Neuronal stem cell (in vitro differentiated cells): ENCODE data around the gene RALGAPA1.

Experiments
- DNase-seq: peaks from one replicate; pipeline ENCODE4 v3.0.0-alpha.2; 2013; ENCODE audit warnings: low spot score
- H2AFZ ChIP-seq: one replicate; pipeline ENCODE4 v1.6.1; 2013; ENCODE audit warnings: mild to moderate bottlenecking, low read length, inconsistent platforms
- H2AK5ac ChIP-seq: 2 replicates; pipeline ENCODE4 v1.6.1; 2013; ENCODE audit warnings: low read depth, mild to moderate bottlenecking, inconsistent platforms, low read length, moderate library complexity, mixed read lengths
- H2BK120ac ChIP-seq: 2 replicates; pipeline ENCODE4 v1.6.1; 2013; ENCODE audit warnings: low read depth, mild to moderate bottlenecking, inconsistent platforms, low read length, moderate library complexity, mixed read lengths
- H2BK12ac ChIP-seq: one replicate; pipeline ENCODE4 v1.6.1; 2013; ENCODE audit warnings: low read length, inconsistent platforms
- H2BK15ac ChIP-seq: 2 replicates; pipeline ENCODE4 v1.6.1; 2013; ENCODE audit warnings: mild to moderate bottlenecking, low read length, inconsistent platforms, mixed read lengths
- H2BK5ac ChIP-seq: one replicate; pipeline ENCODE4 v1.6.1; 2013; ENCODE audit warnings: inconsistent platforms, mild to moderate bottlenecking, low read length, moderate library complexity
- H3K14ac ChIP-seq: one replicate; pipeline ENCODE4 v1.6.1; 2013; ENCODE audit warnings: low read length, inconsistent platforms
- H3K18ac ChIP-seq: 2 replicates; pipeline ENCODE4 v1.6.1; 2013; ENCODE audit warnings: low read length, inconsistent platforms
- H3K23ac ChIP-seq: 2 replicates; pipeline ENCODE4 v1.6.1; 2013; ENCODE audit warnings: low read depth, mild to moderate bottlenecking, mixed read lengths, low read length, inconsistent platforms; ENCODE audit not compliant: poor library complexity
- H3K27ac ChIP-seq: replicated peaks from 3 replicates; pipeline ENCODE4 v1.5.1; 2013; ENCODE audit warnings: low read length, inconsistent platforms
- H3K27me3 ChIP-seq, 3 experiments: 2 replicates each; pipeline ENCODE4 v1.6.1; 2013; ENCODE audit warnings: low read length in 3 of 3, mild to moderate bottlenecking in 2 of 3, inconsistent platforms in 1 of 3, low read depth in 1 of 3, mixed read lengths in 1 of 3, moderate library complexity in 1 of 3; ENCODE audit not compliant: control insufficient read depth in 3 of 3, insufficient read depth in 3 of 3
- H3K36me3 ChIP-seq, 2 donors: replicated peaks in 1 of 2; 2 replicates each; pipeline ENCODE4 v1.6.1; 2013; ENCODE audit warnings: low read length in 2 of 2; ENCODE audit not compliant: control insufficient read depth in 2 of 2, insufficient read depth in 2 of 2
- H3K4ac ChIP-seq: 2 replicates; pipeline ENCODE4 v1.6.1; 2013; ENCODE audit warnings: inconsistent platforms, mild to moderate bottlenecking, low read length, moderate library complexity
- H3K4me1 ChIP-seq, 2 donors: 1 replicate in 1 of 2; 2 replicates in 1 of 2; pipeline ENCODE4 v1.6.1; 2013; ENCODE audit warnings: low read length in 2 of 2, low read depth in 1 of 2; ENCODE audit not compliant: control insufficient read depth in 2 of 2, insufficient read depth in 1 of 2
- H3K4me2 ChIP-seq: one replicate; pipeline ENCODE4 v1.6.1; 2013; ENCODE audit warnings: mild to moderate bottlenecking, low read length, inconsistent platforms; ENCODE audit not compliant: insufficient read depth, poor library complexity, severe bottlenecking
- H3K4me3 ChIP-seq, 2 donors: 2 replicates each; pipeline ENCODE4 v1.5.1; 2013; ENCODE audit warnings: low read length in 2 of 2, mild to moderate bottlenecking in 2 of 2, inconsistent platforms in 1 of 2, moderate library complexity in 1 of 2
- H3K79me1 ChIP-seq: one replicate; pipeline ENCODE4 v1.6.1; 2013; ENCODE audit warnings: low read depth, mild to moderate bottlenecking, inconsistent platforms, low read length, moderate library complexity
- H3K9ac ChIP-seq: one replicate; pipeline ENCODE4 v1.6.1; 2013; ENCODE audit warnings: mild to moderate bottlenecking, low read depth, low read length, inconsistent platforms; ENCODE audit not compliant: poor library complexity
- H3K9me3 ChIP-seq, 2 donors: replicated peaks in 1 of 2; 2 replicates each; pipeline versions ENCODE3 to v1.6.1; 2013; ENCODE audit warnings: low read length in 2 of 2, mild to moderate bottlenecking in 2 of 2, inconsistent platforms in 1 of 2, low read depth in 1 of 2, mixed read lengths in 1 of 2, moderate library complexity in 1 of 2; ENCODE audit not compliant: control insufficient read depth in 2 of 2, insufficient read depth in 1 of 2
- H4K8ac ChIP-seq: one replicate; pipeline ENCODE4 v1.6.1; 2013; ENCODE audit warnings: low read depth, mild to moderate bottlenecking, inconsistent platforms, low read length, moderate library complexity
- H4K91ac ChIP-seq: one replicate; pipeline ENCODE4 v1.6.1; 2013; ENCODE audit warnings: low read length, low read depth, mild to moderate bottlenecking, inconsistent platforms; ENCODE audit not compliant: poor library complexity
- WGBS, 2 donors: extraction: QIAGEN DNeasy Blood & Tissue Kit; methylation state at CpG; one replicate each; pipeline ENCODE4 v1.1.7; 2013; ENCODE audit warnings: missing lambda C conversion rate in 2 of 2, mixed read lengths in 1 of 2; ENCODE audit not compliant: insufficient read length in 2 of 2, insufficient replicate concordance in 1 of 2; ENCODE audit errors: extremely low coverage in 2 of 2; 5-methylcytosine and 5-hydroxymethylcytosine counted together

Gene RALGAPA1

DNA sequence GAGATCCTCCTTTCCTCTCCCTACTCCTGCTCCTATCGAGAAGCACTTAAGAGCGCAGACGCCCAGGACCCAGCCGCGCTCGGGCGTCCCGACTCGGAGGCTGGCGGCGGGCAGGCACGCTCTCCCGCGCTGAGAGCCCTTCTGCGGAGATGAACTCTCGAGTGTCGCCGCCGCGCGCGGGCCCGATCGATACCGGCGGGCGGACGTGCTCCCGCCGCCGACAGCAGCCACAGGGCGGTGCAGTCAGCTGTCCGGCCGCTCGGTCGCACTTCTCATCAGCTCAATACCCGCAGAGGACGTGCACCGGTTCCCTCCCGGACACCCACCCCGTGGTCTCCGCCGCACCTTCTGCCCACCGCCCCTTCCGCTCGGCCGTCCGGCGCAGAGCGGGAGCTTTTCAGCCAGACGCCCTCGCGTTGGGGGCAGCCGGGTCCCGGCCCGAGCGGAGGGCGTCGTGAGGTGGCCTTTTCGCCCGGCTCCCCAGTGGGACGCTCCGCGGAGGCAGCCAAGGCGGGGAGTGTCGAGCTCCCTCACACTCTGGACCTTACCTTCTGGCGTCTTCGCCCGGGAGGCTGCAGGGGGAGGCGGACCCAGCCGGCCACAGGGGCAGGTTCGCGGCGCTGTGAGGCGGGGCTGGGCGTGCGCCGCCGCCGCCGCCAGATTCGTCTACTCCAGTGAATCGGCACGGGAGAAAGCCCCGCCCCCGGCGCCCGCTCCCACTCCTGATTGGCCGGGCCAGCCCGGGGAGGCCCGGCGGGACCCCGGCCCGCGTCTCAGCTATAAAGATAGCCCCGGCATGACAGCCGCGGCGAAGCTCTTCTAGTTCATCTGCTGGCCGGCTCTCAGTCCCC is 275.5 kb downstream of the RALGAPA1 start, which contains the start of gene INSM2:
Gene INSM2, plus strand, starts transcription at position 808 of the 851 bp plus-strand sequence. CDS start 89 bp downstream, outside the sequence.
- Histone ChIP-seq H2BK5ac (no peak within 1 kb of the TSS), H2BK120ac (no peak within 1 kb of the TSS), H3K4ac (no peak within 1 kb of the TSS), H3K27me3 (peaks cover 13 to 83% (median 44%) of the 10 kb centered on the region in 3 experiments), H3K27ac (no peak within 1 kb of the TSS), H3K4me1 (peaks cover 7 to 12% of the 10 kb centered on the region in 2 donors), H2BK12ac (no peak within 1 kb of the TSS), H3K14ac (no peak within 1 kb of the TSS), H3K36me3 (no peaks in the 10 kb centered on the region), H3K4me2 (peak within 1 kb of the TSS; percentile 94), H3K18ac (peak within 1 kb of the TSS; percentile 80), H3K4me3 (peak within 1 kb of the TSS; percentile 56 to 88), H2AFZ (peak within 1 kb of the TSS; percentile 99), H3K23ac (peak within 1 kb of the TSS; percentile 85), H3K9me3 (peaks cover 0 to 3% of the 10 kb centered on the region in 2 donors), H4K91ac (no peak within 1 kb of the TSS), H4K8ac (no peak within 1 kb of the TSS), H3K9ac (peak within 1 kb of the TSS; percentile 60), H2AK5ac (no peak within 1 kb of the TSS), H3K79me1 (peaks cover 2% of the 10 kb centered on the region), H2BK15ac (no peak within 1 kb of the TSS)
- no CpG with 5 or more reads among the region's 100 CpGs for WGBS, 2 donors
- DNase-seq = peak; percentile 83

DNA sequence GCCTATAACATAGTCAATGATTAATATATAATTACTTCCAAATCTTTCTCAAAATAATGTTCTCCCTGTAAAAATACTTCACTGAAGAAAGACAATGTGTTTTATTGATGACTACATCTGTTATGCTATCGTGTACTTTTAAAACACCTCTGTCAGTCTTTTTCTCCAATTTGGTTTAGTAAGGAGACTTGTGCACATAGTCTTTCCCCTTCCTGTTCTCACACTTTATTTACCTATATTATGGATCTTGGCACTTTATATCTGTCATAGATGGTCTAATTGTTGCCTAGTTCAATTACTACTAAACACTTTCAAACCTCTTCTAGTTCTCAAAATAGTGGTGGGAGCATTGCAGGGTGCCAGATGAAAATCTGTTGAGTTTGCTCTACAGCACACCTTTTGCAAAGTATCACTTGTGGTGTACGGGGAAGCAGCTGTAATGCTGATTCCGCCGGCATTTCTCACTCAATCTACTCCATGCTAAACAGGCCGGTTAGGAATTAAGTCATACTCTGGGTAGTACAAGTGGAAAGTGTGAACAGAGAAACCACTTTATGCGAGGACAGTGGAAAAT is 276.2 kb downstream of the RALGAPA1 start:
- Histone ChIP-seq H2BK5ac (no peak overlapping the region), H3K79me1 (peaks cover 2% of the 10 kb centered on the region), H3K9ac (peak overlapping the region; percentile 60), H2AFZ (peak overlapping the region; percentile 99), H4K8ac (no peak overlapping the region), H3K36me3 (no peaks in the 10 kb centered on the region), H2BK120ac (no peak overlapping the region), H2BK12ac (no peak overlapping the region), H3K4me3 (peak overlapping the region; percentile 56 to 88), H3K18ac (no peak overlapping the region), H3K4me1 (peaks cover 7 to 12% of the 10 kb centered on the region in 2 donors), H4K91ac (no peak overlapping the region), H2BK15ac (no peak overlapping the region), H3K4ac (no peak overlapping the region), H2AK5ac (no peak overlapping the region), H3K9me3 (peaks cover 0 to 3% of the 10 kb centered on the region in 2 donors), H3K27me3 (peaks cover 13 to 88% (median 44%) of the 10 kb centered on the region in 3 experiments), H3K14ac (no peak overlapping the region), H3K23ac (peak overlapping the region; percentile 34), H3K4me2 (peak overlapping the region; percentile 94), H3K27ac (no peak overlapping the region)
- WGBS, 2 donors = no CpG with 5 or more reads among the region's 6 CpGs
- no peak for DNase-seq

DNA sequence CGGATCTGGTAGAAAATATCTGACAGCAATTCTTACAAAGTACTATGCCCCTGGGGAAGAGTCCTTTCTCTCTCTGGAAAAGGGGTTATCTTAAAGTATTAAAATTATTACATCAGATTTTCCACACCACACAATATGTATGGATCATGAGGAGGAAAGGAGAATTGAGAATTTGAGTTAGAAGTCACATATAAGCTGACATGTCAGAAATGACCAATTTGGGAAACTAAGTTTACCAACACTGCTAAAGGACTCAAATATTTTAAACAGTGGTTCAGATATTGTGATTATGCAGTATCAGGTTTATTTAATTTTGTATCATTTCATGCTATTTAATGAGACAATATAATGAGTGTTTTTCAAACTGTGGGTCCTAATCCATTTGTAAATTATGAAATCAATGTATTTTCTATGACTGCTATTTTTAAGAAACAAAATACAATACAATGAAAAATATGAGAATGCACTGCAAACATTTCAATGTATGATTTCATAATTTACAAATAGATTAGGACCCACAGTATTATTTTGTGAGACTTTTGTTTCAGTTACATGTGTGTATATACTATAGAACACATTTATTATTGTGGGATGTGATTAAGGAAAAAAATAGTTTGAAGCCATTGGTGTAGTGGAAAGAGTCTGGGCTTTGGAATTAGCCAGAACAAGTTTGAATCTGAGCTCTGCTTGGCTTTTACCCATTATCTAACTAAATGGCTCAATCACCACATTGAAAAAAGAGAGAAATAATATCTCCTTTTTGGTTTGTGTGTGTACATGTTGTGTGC is 276.9 kb downstream of the RALGAPA1 start:
- H2BK120ac ChIP-seq = no peak overlapping the region
- no CpG with 5 or more reads among the region's 1 CpG for WGBS, 2 donors

More for the DNA sequence above, 276.9 kb downstream of the RALGAPA1 start:
- Histone ChIP-seq H3K79me1 (peaks cover 2% of the 10 kb centered on the region), H4K91ac (no peak overlapping the region), H3K4me3 (no peak overlapping the region), H2BK12ac (no peak overlapping the region), H2BK15ac (no peak overlapping the region), H2AFZ (no peak overlapping the region), H3K36me3 (no peaks in the 10 kb centered on the region), H3K9ac (no peak overlapping the region), H3K18ac (no peak overlapping the region), H2BK5ac (no peak overlapping the region), H3K14ac (no peak overlapping the region), H3K4me2 (no peak overlapping the region), H3K23ac (no peak overlapping the region), H3K4ac (no peak overlapping the region), H3K4me1 (peaks cover 7 to 12% of the 10 kb centered on the region in 2 donors), H3K27me3 (peaks cover 13 to 93% (median 44%) of the 10 kb centered on the region in 3 experiments), H3K27ac (no peak overlapping the region), H2AK5ac (no peak overlapping the region), H4K8ac (no peak overlapping the region), H3K9me3 (peaks cover 0 to 3% of the 10 kb centered on the region in 2 donors)
- no peak for DNase-seq
